ENCODE data around the gene CLCNKB.

Gene CLCNKB

DNA sequence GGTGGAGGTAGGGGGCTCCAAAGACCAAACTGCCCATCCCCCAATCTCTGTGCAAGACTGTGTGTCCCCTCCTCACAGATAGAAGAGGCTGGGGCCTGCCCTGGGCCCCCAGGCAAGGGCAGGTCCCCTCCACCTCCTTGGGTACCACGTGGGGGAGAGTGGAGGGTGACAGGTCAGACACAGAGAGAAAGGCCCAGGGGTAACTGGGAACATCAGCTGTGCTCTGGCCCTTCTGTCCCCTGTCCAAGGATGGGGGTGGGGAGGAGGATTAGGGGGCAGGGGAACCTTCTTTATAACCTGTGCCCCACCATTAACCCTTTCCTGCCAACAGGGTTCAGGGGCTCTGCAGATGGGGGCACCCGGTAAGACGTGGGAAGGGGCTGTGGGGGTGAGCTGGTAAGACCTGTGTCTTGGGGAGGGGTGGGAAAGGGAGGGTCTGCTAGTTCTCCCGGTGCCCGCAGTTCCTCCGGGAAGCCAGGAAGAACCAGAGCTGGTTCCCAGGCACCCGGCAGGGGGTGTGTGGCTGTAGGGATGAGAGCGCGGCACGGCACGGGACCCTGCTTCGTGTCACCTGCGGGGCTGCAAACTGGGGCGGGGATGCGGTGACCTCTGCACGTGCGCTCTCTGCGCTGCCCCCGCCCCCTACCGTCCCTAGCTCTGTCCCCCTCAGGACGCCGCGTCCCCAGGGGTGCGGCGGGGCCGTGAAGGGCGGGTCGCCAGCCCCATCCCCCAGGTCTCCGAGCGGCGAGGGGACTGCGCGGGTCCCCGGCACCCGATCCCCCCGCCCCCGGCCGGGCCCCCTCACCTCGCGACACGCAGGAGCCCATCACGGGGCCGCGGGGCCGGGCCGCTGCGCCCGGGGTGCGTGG is 29.3 kb downstream of the CLCNKB start:
- no peak overlapping the region for H3K27ac ChIP-seq

GRCh38 chr1:16073490-16074119 is 30.0 kb downstream of the CLCNKB start, which contains the start of gene FAM131C:
TSS of gene FAM131C (minus strand) at chr1:16073651. CDS start at chr1:16073442, 209 bp downstream.
- H3K27ac ChIP-seq = no peak within 1 kb of the TSS
- TF ChIP-seq CTCF (IDR thresholded peaks at IDR 0.05) = peak; percentile 98
- TF ChIP-seq ZFX (IDR thresholded peaks at IDR 0.05; ENCODE audit: borderline replicate concordance) = no peak

More for the DNA sequence above, 29.3 kb downstream of the CLCNKB start:
- no peak for TF ChIP-seq CTCF (IDR thresholded peaks at IDR 0.05)
- no peak for TF ChIP-seq ZFX (IDR thresholded peaks at IDR 0.05; ENCODE audit: borderline replicate concordance)

DNA sequence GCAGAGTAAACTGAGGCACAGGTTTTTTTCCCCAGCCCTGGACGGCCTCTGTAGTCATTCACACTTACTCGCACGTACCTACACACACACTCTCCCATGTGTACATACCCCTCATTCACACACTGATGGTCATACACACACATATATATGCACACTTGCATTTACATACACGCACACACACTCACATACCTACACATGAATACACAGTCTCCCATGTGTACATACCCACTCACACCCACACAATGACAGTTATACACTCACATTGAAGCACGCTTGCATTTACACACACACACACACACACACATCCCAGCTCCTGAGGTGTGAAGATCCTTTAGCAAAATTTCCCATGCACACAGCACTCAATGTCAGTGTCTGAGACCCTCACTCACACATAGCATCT is 30.6 kb downstream of the CLCNKB start:
- H3K27ac ChIP-seq = no peak overlapping the region
- TF ChIP-seq ZFX (IDR thresholded peaks at IDR 0.05; ENCODE audit: borderline replicate concordance) (no peak), CTCF (IDR thresholded peaks at IDR 0.05) (no peak)

- H3K27ac ChIP-seq = no peak overlapping the region
- TF ChIP-seq CTCF (IDR thresholded peaks at IDR 0.05) (no peak), ZFX (IDR thresholded peaks at IDR 0.05; ENCODE audit: borderline replicate concordance) (no peak)
Measured at GRCh38 chr1:16075337-16076030, 31.9 kb downstream of the CLCNKB start.

GRCh38 chr1:16076031-16076864 is 32.7 kb downstream of the CLCNKB start:
- 0 out of 2 replicates have a peak overlapping the region, but pooled peaks have one; percentile 18 for H3K27ac ChIP-seq
- TF ChIP-seq CTCF (IDR thresholded peaks at IDR 0.05) (no peak), ZFX (IDR thresholded peaks at IDR 0.05; ENCODE audit: borderline replicate concordance) (no peak)

- TF ChIP-seq CTCF (IDR thresholded peaks at IDR 0.05) (no peak), ZFX (IDR thresholded peaks at IDR 0.05; ENCODE audit: borderline replicate concordance) (no peak)
- H3K27ac ChIP-seq = peak overlapping the region; percentile 18; the same call in 1 of the 2 replicates
Measured at GRCh38 chr1:16076865-16077238, 33.3 kb downstream of the CLCNKB start.
